PC-3 (cell line): ENCODE results near the gene CPT1C. TPM values are rescaled to one million over a fixed set of nuclear protein-coding genes. Genes with fewer than 3 reads are reported as not detected.

Source experiments
- ATAC-seq: fragments of 200-7000 bp; cut with Tn5 transposase; 2 replicates; pipeline ENCODE4 v1.9.1; 2020; ENCODE audit warnings: mild to moderate bottlenecking, moderate library complexity
- BruUV-seq: library from RNA; stranded (reverse); fragments of 400-500 nt; replicated peaks from 2 replicates; lab custom pipeline; 2021; lab: Mats Ljungman, UMichigan
- CTCF ChIA-PET: fragments of 300-600 bp; sonication (Branson Sonifier 250); formaldehyde crosslinking; loops from one replicate; lab custom pipeline; 2022; ENCODE audit warnings: antibody characterized with exemption; lab: Charles Lee
- POLR2A ChIA-PET: fragments of 300-600 bp; sonication (Branson Sonifier 250); formaldehyde crosslinking; loops from one replicate; lab custom pipeline; 2022; ENCODE audit warnings: antibody characterized with exemption; ENCODE audit not compliant: unreplicated experiment; lab: Charles Lee
- DNase-seq: peaks from one replicate; pipeline ENCODE4 v3.0.0-alpha.2; 2015
- H2AFZ ChIP-seq: fragments of 300-600 bp; sonication (generic); 2 replicates; pipeline ENCODE4 v1.6.0; 2016; ENCODE audit warnings: antibody characterized with exemption, low read length
- H3F3A ChIP-seq: fragments of 300-600 bp; sonication (generic); one replicate; pipeline ENCODE4 v1.6.0; 2017; ENCODE audit warnings: antibody characterized with exemption, low read length, control low read depth, mild to moderate bottlenecking; ENCODE audit not compliant: unreplicated experiment
- H3K27ac ChIP-seq: fragments of 300-600 bp; sonication (generic); 2 replicates; pipeline ENCODE4 v1.5.1; 2016; ENCODE audit warnings: mild to moderate bottlenecking, low read length
- H3K27me3 ChIP-seq: fragments of 300-600 bp; sonication (generic); 2 replicates; pipeline ENCODE4 v1.6.1; 2016; ENCODE audit warnings: low read length, mixed read lengths
- H3K36me3 ChIP-seq: fragments of 300-600 bp; sonication (generic); 2 replicates; pipeline ENCODE4 v1.6.1; 2016; ENCODE audit warnings: low read depth, mixed run types, low read length, mixed read lengths
- H3K4me1 ChIP-seq: fragments of 300-600 bp; sonication (generic); 2 replicates; pipeline ENCODE4 v1.5.1; 2016; ENCODE audit warnings: low read length; ENCODE audit not compliant: insufficient read depth
- H3K4me2 ChIP-seq: fragments of 300-600 bp; sonication (generic); 2 replicates; pipeline ENCODE4 v1.6.0; 2016; ENCODE audit warnings: low read length
- H3K4me3 ChIP-seq: fragments of 300-600 bp; sonication (generic); 2 replicates; pipeline ENCODE4 v1.5.1; 2016; ENCODE audit warnings: mild to moderate bottlenecking, low read length, mixed read lengths
- H3K79me2 ChIP-seq: fragments of 300-600 bp; sonication (generic); 2 replicates; pipeline ENCODE4 v1.6.1; 2017; ENCODE audit warnings: low read length, mixed read lengths
- H3K9ac ChIP-seq: fragments of 300-600 bp; sonication (generic); 2 replicates; pipeline ENCODE4 v1.6.0; 2016; ENCODE audit warnings: mild to moderate bottlenecking, low read length
- H3K9me2 ChIP-seq: fragments of 300-600 bp; sonication (generic); replicated peaks from 2 replicates; pipeline ENCODE4 v1.6.1; 2016; ENCODE audit warnings: mixed run types, low read length, mixed read lengths
- H3K9me3 ChIP-seq: fragments of 300-600 bp; sonication (generic); 2 replicates; pipeline ENCODE4 v1.6.1; 2016; ENCODE audit warnings: low read length, mixed read lengths
- H4K20me1 ChIP-seq: fragments of 300-600 bp; sonication (generic); 2 replicates; pipeline ENCODE4 v1.6.1; 2016; ENCODE audit warnings: low read length, mixed read lengths
- CTCF ChIP-seq: fragments of 300-600 bp; sonication (generic); conservative IDR thresholded peaks from 2 replicates; pipeline ENCODE4 v1.5.1; 2017; ENCODE audit warnings: antibody characterized with exemption, low read depth, mild to moderate bottlenecking, low read length
- EZH2 ChIP-seq: fragments of 300-600 bp; sonication (generic); IDR thresholded peaks from one replicate; pipeline ENCODE4 v1.6.1; 2017; ENCODE audit warnings: antibody characterized with exemption, mild to moderate bottlenecking, low read length; ENCODE audit not compliant: unreplicated experiment
- EZH2phosphoT487 ChIP-seq: fragments of 300-600 bp; sonication (generic); IDR thresholded peaks from 2 replicates; pipeline ENCODE4 v1.6.1; 2018; ENCODE audit warnings: mild to moderate bottlenecking, antibody characterized with exemption, low read length, borderline replicate concordance
- intact Hi-C: fragments of 100-400 bp; cut with micrococcal nuclease; formaldehyde crosslinking; loops from 2 replicates; pipeline ENCODE4 v1.9.0; 2023
- total RNA-seq: library from RNA; depleted of rRNA; stranded (reverse); fragments of >200 nt; gene quantifications from 2 replicates; pipeline ENCODE4 v1.2.3, GENCODE V29; 2014

The CPT1C gene
- total RNA-seq, 1 experiment from 2014 or later = 11.5 TPM

GRCh38 chr19:49690079-49690655 lies 749 bp upstream of the CPT1C start:
- POLR2A ChIA-PET = interaction anchor here (0.6 kb wide), 2 partner anchors 160 to 338 kb away, joined by 3 to 17 read pairs; no protein-coding TSS in a partner anchor
- peaks cover 9% of the 10 kb centered on the region for H3K36me3 ChIP-seq
- peak overlapping the region; percentile 64 for H3K9ac ChIP-seq
- CTCF ChIA-PET = interaction anchor here (0.7 kb wide), 1 partner anchor 76 kb away, joined by 3 read pairs; no protein-coding TSS in a partner anchor
- peaks cover 19% of the 10 kb centered on the region for H3K4me1 ChIP-seq
- H3F3A ChIP-seq = no peaks in the 10 kb centered on the region
- peak overlapping the region; percentile 99 for H3K4me2 ChIP-seq
- DNase-seq (no peak), ATAC-seq (peak; percentile 19)
- H4K20me1 ChIP-seq = peaks cover 8% of the 10 kb centered on the region; the same call in 1 of the 2 replicates
- H3K79me2 ChIP-seq = no peaks in the 10 kb centered on the region
- no peaks in the 10 kb centered on the region for H3K9me3 ChIP-seq
- H2AFZ ChIP-seq = peak overlapping the region; percentile 85
- H3K27me3 ChIP-seq = no peaks in the 10 kb centered on the region
- H3K9me2 ChIP-seq = no peaks in the 10 kb centered on the region
- BruUV-seq = TSS peak; percentile 92
- intact Hi-C loops = loop anchor here (2.0 to 5.0 kb wide), 2 partner anchors 77 to 117 kb away; partner anchors contain the start of gene AP2A1
- no peak overlapping the region for H3K27ac ChIP-seq
- no peak for TF ChIP-seq EZH2
- TF ChIP-seq CTCF = peak; percentile 41; the same call in 1 of the 2 replicates
- H3K4me3 ChIP-seq = peak overlapping the region; percentile 82

GRCh38 chr19:49691243-49692146 lies 579 bp downstream of the CPT1C start:
- peak overlapping the region; percentile 82 for H3K4me3 ChIP-seq
- no peaks in the 10 kb centered on the region for H3F3A ChIP-seq
- CTCF ChIA-PET = interaction anchor here (0.5 to 0.6 kb wide), 2 partner anchors 11 to 42 kb away, joined by 3 to 7 read pairs; no protein-coding TSS in a partner anchor
- no peak overlapping the region for H3K27ac ChIP-seq
- TSS peak; percentile 32 for BruUV-seq
- intact Hi-C loops = loop anchor here (2.0 to 5.0 kb wide), 2 partner anchors 75 to 116 kb away; partner anchors contain the start of gene AP2A1
- H3K27me3 ChIP-seq = no peaks in the 10 kb centered on the region
- H4K20me1 ChIP-seq = peaks cover 4% of the 10 kb centered on the region; the same call in 1 of the 2 replicates
- ATAC-seq = peak; percentile 19
- POLR2A ChIA-PET = interaction anchor here (0.7 kb wide), 1 partner anchor 27 kb away, joined by 3 read pairs; no protein-coding TSS in a partner anchor
- DNase-seq = peak; percentile 64
- H3K9me3 ChIP-seq = no peaks in the 10 kb centered on the region
- TF ChIP-seq CTCF (no peak), EZH2phosphoT487 (no peak), EZH2 (no peak)
- peaks cover 19% of the 10 kb centered on the region for H3K4me1 ChIP-seq
- H3K9ac ChIP-seq = peak overlapping the region; percentile 64; the same call in 1 of the 2 replicates
- H3K79me2 ChIP-seq = no peaks in the 10 kb centered on the region
- no peaks in the 10 kb centered on the region; the same call in 1 of the 2 replicates for H3K36me3 ChIP-seq
- peak overlapping the region; percentile 85 for H2AFZ ChIP-seq
- H3K4me2 ChIP-seq = peak overlapping the region; percentile 99
- H3K9me2 ChIP-seq = no peaks in the 10 kb centered on the region
